ENCODE results near the gene PCNX1.

DNA sequence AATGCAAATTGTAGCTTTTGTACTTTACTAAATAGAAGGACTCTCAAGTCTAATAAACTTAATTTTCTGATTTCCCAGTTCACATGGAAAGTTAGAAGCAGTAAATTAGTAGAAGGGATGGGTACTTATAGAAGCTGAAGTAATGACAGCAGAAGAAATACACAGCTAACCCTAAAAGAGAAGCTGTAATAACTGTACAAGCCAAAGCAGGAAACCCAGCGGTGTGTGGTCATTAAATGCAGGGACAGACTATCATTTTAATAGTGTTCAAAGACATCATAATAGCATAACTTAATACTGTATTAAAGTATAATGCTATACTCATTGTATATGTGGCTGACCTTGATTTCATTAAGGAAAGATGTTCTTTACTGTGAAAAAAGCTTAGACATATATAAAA, 74.9 kb downstream of the PCNX1 start:
- TF ChIP-seq REST (IDR thresholded peaks at IDR 0.05; ENCODE audit: insufficient read depth in 1 of 2, low read depth in 2 of 2, low read length in 2 of 2) (no peak), POLR2AphosphoS5 (IDR thresholded peaks at IDR 0.05; ENCODE audit: low read depth, low read length) (no peak)

Measured in PFSK-1 (cell line).